Gastrocnemius medialis (tissue), 4 donors: ENCODE results near the gene SETD1A.
A peak's percentile ranks its signal among the peaks of the same experiment; 100 is the strongest.

Source experiments
- CTCF ChIP-seq, 5 experiments: fragments of 450-650 bp in 3 of 5; fragments of 200-600 bp in 2 of 5; sonication (generic) in 2 of 5; IDR thresholded peaks in 4 of 5; conservative IDR thresholded peaks in 1 of 5; 1 replicate in 4 of 5; 2 replicates in 1 of 5; pipeline ENCODE4 v1.5.1; 2016 to 2019; ENCODE audit warnings: antibody characterized with exemption in 5 of 5, mild to moderate bottlenecking in 3 of 5, moderate library complexity in 3 of 5
- POLR2A ChIP-seq, 2 donors: fragments of 450-650 bp; IDR thresholded peaks; one replicate each; pipeline ENCODE4 v1.6.1; 2017; ENCODE audit warnings: antibody characterized with exemption in 2 of 2, mild to moderate bottlenecking in 2 of 2, moderate library complexity in 2 of 2

- TF ChIP-seq POLR2A (IDR thresholded peaks at IDR 0.05) (no peak), CTCF (IDR thresholded peaks at IDR 0.05 in 4 of 5, conservative IDR thresholded peaks at IDR 0.05 in 1 of 5) (peak; percentile 31 to 66 (median 43))
Observed at GRCh38 chr16:30953511-30954124, 3.9 kb upstream of the SETD1A start.
